SK-N-SH treated with all-trans-retinoic acid at 6 μM for 48 hours (cell line): ENCODE measurements around the gene ALK.

Experiments used
- ATAC-seq: fragments of 200-7000 bp; cut with Tn5 transposase; 3 replicates; pipeline ENCODE4 v1.9.1; 2020; ENCODE audit warnings: mild to moderate bottlenecking, moderate library complexity
- ARNTL ChIP-seq: fragments of 450-650 bp; formaldehyde crosslinking; IDR thresholded peaks from 2 replicates; pipeline ENCODE4 v1.5.0; 2020; ENCODE audit warnings: low read depth, mild to moderate bottlenecking, moderate library complexity, borderline replicate concordance
- BACH2 ChIP-seq: fragments of 250-450 bp; sonication (Bioruptor Pico); IDR thresholded peaks from 2 replicates; pipeline ENCODE4 v1.9.0; 2021; ENCODE audit warnings: mild to moderate bottlenecking, borderline replicate concordance
- CSRNP3 ChIP-seq: fragments of 250-450 bp; sonication (Bioruptor Pico); IDR thresholded peaks from 2 replicates; pipeline ENCODE4 v1.5.1; 2021; ENCODE audit warnings: mild to moderate bottlenecking, moderate library complexity
- ESRRG ChIP-seq: fragments of 250-450 bp; sonication (Bioruptor Pico); IDR thresholded peaks from 2 replicates; pipeline ENCODE4 v1.6.1; 2021; ENCODE audit warnings: mild to moderate bottlenecking
- GLIS3 ChIP-seq: fragments of 250-450 bp; sonication (Bioruptor Pico); IDR thresholded peaks from 2 replicates; pipeline ENCODE4 v1.5.0; 2020; ENCODE audit warnings: mild to moderate bottlenecking, moderate library complexity
- ISL1 ChIP-seq: fragments of 250-450 bp; sonication (Bioruptor Pico); IDR thresholded peaks from 2 replicates; pipeline ENCODE4 v2.1.2; 2022; ENCODE audit warnings: mild to moderate bottlenecking, moderate library complexity
- OSR1 ChIP-seq: fragments of 250-450 bp; sonication (Bioruptor Pico); IDR thresholded peaks from 2 replicates; pipeline ENCODE4 v1.8.0; 2022; ENCODE audit warnings: moderate library complexity, mild to moderate bottlenecking, inconsistent platforms
- PATZ1 ChIP-seq: fragments of 250-450 bp; sonication (Bioruptor Pico); IDR thresholded peaks from 2 replicates; pipeline ENCODE4 v1.8.0; 2020; ENCODE audit warnings: mild to moderate bottlenecking, moderate library complexity, borderline replicate concordance
- POU6F1 ChIP-seq: fragments of 250-450 bp; sonication (Bioruptor Pico); IDR thresholded peaks from 2 replicates; pipeline ENCODE4 v1.8.0; 2021; ENCODE audit warnings: low read depth, mild to moderate bottlenecking, moderate library complexity, borderline replicate concordance
- PPARA ChIP-seq: fragments of 250-450 bp; sonication (Bioruptor Pico); IDR thresholded peaks from 2 replicates; pipeline ENCODE4 v1.5.0; 2020; ENCODE audit warnings: mild to moderate bottlenecking, borderline replicate concordance
- RARB ChIP-seq: fragments of 250-450 bp; sonication (Bioruptor Pico); IDR thresholded peaks from 2 replicates; pipeline ENCODE4 v1.8.0; 2021; ENCODE audit warnings: mild to moderate bottlenecking, moderate library complexity
- SNAI2 ChIP-seq: fragments of 250-450 bp; sonication (Bioruptor Pico); IDR thresholded peaks from 2 replicates; pipeline ENCODE4 v1.5.0; 2020; ENCODE audit warnings: mild to moderate bottlenecking, moderate library complexity
- TCF4 ChIP-seq: fragments of 250-450 bp; sonication (Bioruptor Pico); IDR thresholded peaks from 2 replicates; pipeline ENCODE4 v1.8.0; 2021; ENCODE audit warnings: mild to moderate bottlenecking, moderate library complexity, borderline replicate concordance
- TOX ChIP-seq: fragments of 250-450 bp; sonication (Bioruptor Pico); IDR thresholded peaks from 2 replicates; pipeline ENCODE4 v1.8.0; 2021; ENCODE audit warnings: mild to moderate bottlenecking, moderate library complexity, borderline replicate concordance
- ZFP3 ChIP-seq: fragments of 250-450 bp; sonication (Bioruptor Pico); IDR thresholded peaks from 2 replicates; pipeline ENCODE4 v1.5.0; 2020; ENCODE audit warnings: mild to moderate bottlenecking, moderate library complexity
- ZFP30 ChIP-seq: fragments of 450-650 bp; formaldehyde crosslinking; IDR thresholded peaks from 2 replicates; pipeline ENCODE4 v1.5.0; 2022; ENCODE audit warnings: mild to moderate bottlenecking, moderate library complexity
- ZNF565 ChIP-seq: fragments of 450-650 bp; formaldehyde crosslinking; conservative IDR thresholded peaks from 2 replicates; pipeline ENCODE4 v1.5.0; 2020; ENCODE audit warnings: low read depth, mild to moderate bottlenecking, moderate library complexity
- ZNF70 ChIP-seq: fragments of 450-650 bp; formaldehyde crosslinking; IDR thresholded peaks from 2 replicates; pipeline ENCODE4 v1.5.0; 2020; ENCODE audit warnings: mild to moderate bottlenecking, moderate library complexity
- ZNF8 ChIP-seq: fragments of 450-650 bp; formaldehyde crosslinking; IDR thresholded peaks from 2 replicates; pipeline ENCODE4 v1.5.0; 2020; ENCODE audit warnings: mild to moderate bottlenecking, moderate library complexity
- TF ChIP-seq, protein P1 (sequence below): fragments of 250-450 bp; sonication (Bioruptor Pico); IDR thresholded peaks from 2 replicates; pipeline ENCODE4 v1.5.1; 2020; ENCODE audit warnings: low read depth, mild to moderate bottlenecking, moderate library complexity
- TF ChIP-seq, protein P2 (sequence below): fragments of 250-450 bp; sonication (Bioruptor Pico); IDR thresholded peaks from 2 replicates; pipeline ENCODE4 v1.5.0; 2020; ENCODE audit warnings: mild to moderate bottlenecking, moderate library complexity

Gene ALK

DNA sequence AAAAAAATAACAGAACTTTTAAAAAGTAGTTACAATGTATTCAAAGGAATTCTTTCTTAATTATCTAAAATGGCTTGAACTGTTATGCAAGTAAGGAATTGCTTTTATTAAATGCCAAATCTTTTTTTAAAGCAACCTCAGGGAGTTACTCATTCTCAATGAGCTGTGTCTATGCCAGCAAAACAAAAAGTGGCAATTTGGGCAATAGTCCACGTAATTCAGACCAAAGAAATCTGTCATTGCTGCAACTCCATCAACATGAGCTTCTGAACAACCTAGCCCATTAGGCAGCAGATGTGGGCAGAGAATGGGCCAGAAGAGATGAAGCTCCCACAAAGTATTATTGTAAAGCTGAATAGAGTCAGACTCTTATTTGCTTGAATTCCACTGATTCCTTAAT is 118.4 kb downstream of the ALK start:
- ATAC-seq, result no peak
- TF ChIP-seq OSR1 (CRISPR knock-in tag) (no peak), ZFP3 (CRISPR knock-in tag) (no peak), PPARA (CRISPR knock-in tag) (no peak), BACH2 (no peak), CSRNP3 (CRISPR knock-in tag) (no peak), ZNF8 (CRISPR knock-in tag) (no peak), RARB (CRISPR knock-in tag) (no peak), TOX (CRISPR knock-in tag) (no peak), ARNTL (CRISPR knock-in tag) (no peak), POU6F1 (no peak), SNAI2 (CRISPR knock-in tag) (no peak), ZNF565 (CRISPR knock-in tag) (no peak)
- TF ChIP-seq, protein P1, sequence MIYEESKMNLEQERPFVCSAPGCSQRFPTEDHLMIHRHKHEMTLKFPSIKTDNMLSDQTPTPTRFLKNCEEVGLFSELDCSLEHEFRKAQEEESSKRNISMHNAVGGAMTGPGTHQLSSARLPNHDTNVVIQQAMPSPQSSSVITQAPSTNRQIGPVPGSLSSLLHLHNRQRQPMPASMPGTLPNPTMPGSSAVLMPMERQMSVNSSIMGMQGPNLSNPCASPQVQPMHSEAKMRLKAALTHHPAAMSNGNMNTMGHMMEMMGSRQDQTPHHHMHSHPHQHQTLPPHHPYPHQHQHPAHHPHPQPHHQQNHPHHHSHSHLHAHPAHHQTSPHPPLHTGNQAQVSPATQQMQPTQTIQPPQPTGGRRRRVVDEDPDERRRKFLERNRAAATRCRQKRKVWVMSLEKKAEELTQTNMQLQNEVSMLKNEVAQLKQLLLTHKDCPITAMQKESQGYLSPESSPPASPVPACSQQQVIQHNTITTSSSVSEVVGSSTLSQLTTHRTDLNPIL, result no peak

DNA sequence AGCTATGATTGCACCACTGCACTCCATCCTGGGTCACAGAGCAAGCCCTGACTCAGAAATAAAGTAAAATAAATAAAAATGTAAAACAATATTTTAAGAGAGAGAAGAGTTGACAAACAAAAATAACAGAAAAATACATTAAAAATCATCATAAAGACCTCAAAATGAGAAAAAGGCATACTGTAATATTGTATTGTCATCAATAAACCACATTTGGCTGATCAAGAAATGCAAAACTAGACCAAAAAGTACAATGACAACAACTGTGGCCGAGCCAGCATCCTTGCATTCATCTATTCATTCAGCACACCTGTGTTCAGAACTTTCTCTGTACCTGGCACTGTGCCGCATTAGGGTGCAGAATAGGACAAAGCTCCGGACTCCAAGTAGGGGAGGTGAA is 121.8 kb downstream of the ALK start:
- ATAC-seq, result no peak
- TF ChIP-seq BACH2 (no peak), GLIS3 (CRISPR knock-in tag) (no peak), ZNF565 (CRISPR knock-in tag) (no peak), ZFP30 (CRISPR knock-in tag) (no peak), PATZ1 (CRISPR knock-in tag) (no peak), ESRRG (CRISPR knock-in tag) (no peak), TCF4 (no peak), TOX (CRISPR knock-in tag) (no peak), RARB (CRISPR knock-in tag) (no peak), ARNTL (CRISPR knock-in tag) (no peak), ISL1 (no peak), ZNF70 (no peak), ZFP3 (CRISPR knock-in tag) (no peak), SNAI2 (CRISPR knock-in tag) (no peak), PPARA (CRISPR knock-in tag) (no peak), CSRNP3 (CRISPR knock-in tag) (no peak)
- TF ChIP-seq, protein P2, sequence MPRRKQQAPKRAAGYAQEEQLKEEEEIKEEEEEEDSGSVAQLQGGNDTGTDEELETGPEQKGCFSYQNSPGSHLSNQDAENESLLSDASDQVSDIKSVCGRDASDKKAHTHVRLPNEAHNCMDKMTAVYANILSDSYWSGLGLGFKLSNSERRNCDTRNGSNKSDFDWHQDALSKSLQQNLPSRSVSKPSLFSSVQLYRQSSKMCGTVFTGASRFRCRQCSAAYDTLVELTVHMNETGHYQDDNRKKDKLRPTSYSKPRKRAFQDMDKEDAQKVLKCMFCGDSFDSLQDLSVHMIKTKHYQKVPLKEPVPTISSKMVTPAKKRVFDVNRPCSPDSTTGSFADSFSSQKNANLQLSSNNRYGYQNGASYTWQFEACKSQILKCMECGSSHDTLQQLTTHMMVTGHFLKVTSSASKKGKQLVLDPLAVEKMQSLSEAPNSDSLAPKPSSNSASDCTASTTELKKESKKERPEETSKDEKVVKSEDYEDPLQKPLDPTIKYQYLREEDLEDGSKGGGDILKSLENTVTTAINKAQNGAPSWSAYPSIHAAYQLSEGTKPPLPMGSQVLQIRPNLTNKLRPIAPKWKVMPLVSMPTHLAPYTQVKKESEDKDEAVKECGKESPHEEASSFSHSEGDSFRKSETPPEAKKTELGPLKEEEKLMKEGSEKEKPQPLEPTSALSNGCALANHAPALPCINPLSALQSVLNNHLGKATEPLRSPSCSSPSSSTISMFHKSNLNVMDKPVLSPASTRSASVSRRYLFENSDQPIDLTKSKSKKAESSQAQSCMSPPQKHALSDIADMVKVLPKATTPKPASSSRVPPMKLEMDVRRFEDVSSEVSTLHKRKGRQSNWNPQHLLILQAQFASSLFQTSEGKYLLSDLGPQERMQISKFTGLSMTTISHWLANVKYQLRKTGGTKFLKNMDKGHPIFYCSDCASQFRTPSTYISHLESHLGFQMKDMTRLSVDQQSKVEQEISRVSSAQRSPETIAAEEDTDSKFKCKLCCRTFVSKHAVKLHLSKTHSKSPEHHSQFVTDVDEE (CRISPR knock-in tag), result no peak
